ENCODE data around the gene OXTR. TPM values are rescaled to one million over a fixed set of nuclear protein-coding genes. Genes with fewer than 3 reads are reported as not detected.

OXTR gene
- total RNA-seq, 1 donor = 2.5 TPM

GRCh38 chr3:8810561-8810960 lies 41.1 kb upstream of the OXTR start:
- no peak overlapping the region for H3K27ac ChIP-seq (ENCODE audit: low read depth, low read length)
- H3K4me2 ChIP-seq (ENCODE audit: insufficient read depth, low read length) = no peak overlapping the region
- no peaks in the 10 kb centered on the region for H3K36me3 ChIP-seq (ENCODE audit: insufficient read depth, low read length)
- peaks cover 1% of the 10 kb centered on the region for H3K9me3 ChIP-seq (ENCODE audit: low read depth, low read length)
- no peak for TF ChIP-seq CTCF (IDR thresholded peaks at IDR 0.05; ENCODE audit: extremely low read depth, low read depth, low read length)
- H4K20me1 ChIP-seq (ENCODE audit: insufficient read depth, low read length) = no peaks in the 10 kb centered on the region
- H3K4me3 ChIP-seq (ENCODE audit: insufficient read depth, low read length) = no peak overlapping the region
- H3K27me3 ChIP-seq (ENCODE audit: insufficient read depth, low read length) = no peaks in the 10 kb centered on the region
- no peak overlapping the region for H2AFZ ChIP-seq (ENCODE audit: low read length)
- no peak for DNase-seq (ENCODE audit: insufficient read length, low spot score, missing footprints)
- H3K79me2 ChIP-seq (ENCODE audit: insufficient read depth, low read length) = no peaks in the 10 kb centered on the region
- no peaks in the 10 kb centered on the region for H3K4me1 ChIP-seq (ENCODE audit: insufficient read depth, low read length)

- no peaks in the 10 kb centered on the region for H3K79me2 ChIP-seq (ENCODE audit: insufficient read depth, low read length)
- no peaks in the 10 kb centered on the region for H3K9me3 ChIP-seq (ENCODE audit: low read depth, low read length)
- H3K4me2 ChIP-seq (ENCODE audit: insufficient read depth, low read length) = no peak overlapping the region
- TF ChIP-seq CTCF (IDR thresholded peaks at IDR 0.05; ENCODE audit: extremely low read depth, low read depth, low read length) = no peak
- H3K4me3 ChIP-seq (ENCODE audit: insufficient read depth, low read length) = no peak overlapping the region
- DNase-seq (ENCODE audit: insufficient read length, low spot score, missing footprints) = no peak
- H4K20me1 ChIP-seq (ENCODE audit: insufficient read depth, low read length) = no peaks in the 10 kb centered on the region
- H3K4me1 ChIP-seq (ENCODE audit: insufficient read depth, low read length) = no peaks in the 10 kb centered on the region
- H3K27ac ChIP-seq (ENCODE audit: low read depth, low read length) = no peak overlapping the region
- H3K36me3 ChIP-seq (ENCODE audit: insufficient read depth, low read length) = no peaks in the 10 kb centered on the region
- no peak overlapping the region for H2AFZ ChIP-seq (ENCODE audit: low read length)
- H3K27me3 ChIP-seq (ENCODE audit: insufficient read depth, low read length) = no peaks in the 10 kb centered on the region
These were observed 36.4 kb upstream of the OXTR start for GRCh38 chr3:8805774-8806173.

- H2AFZ ChIP-seq (ENCODE audit: low read length) = no peak overlapping the region
- no peaks in the 10 kb centered on the region for H4K20me1 ChIP-seq (ENCODE audit: insufficient read depth, low read length)
- H3K9me3 ChIP-seq (ENCODE audit: low read depth, low read length) = peaks cover 2% of the 10 kb centered on the region
- no peaks in the 10 kb centered on the region for H3K4me1 ChIP-seq (ENCODE audit: insufficient read depth, low read length)
- no peak overlapping the region for H3K4me3 ChIP-seq (ENCODE audit: insufficient read depth, low read length)
- no peaks in the 10 kb centered on the region for H3K27me3 ChIP-seq (ENCODE audit: insufficient read depth, low read length)
- TF ChIP-seq CTCF (IDR thresholded peaks at IDR 0.05; ENCODE audit: extremely low read depth, low read depth, low read length) = no peak
- DNase-seq (ENCODE audit: insufficient read length, low spot score, missing footprints) = no peak
- no peak overlapping the region for H3K4me2 ChIP-seq (ENCODE audit: insufficient read depth, low read length)
- no peak overlapping the region for H3K27ac ChIP-seq (ENCODE audit: low read depth, low read length)
- H3K79me2 ChIP-seq (ENCODE audit: insufficient read depth, low read length) = no peaks in the 10 kb centered on the region
- no peaks in the 10 kb centered on the region for H3K36me3 ChIP-seq (ENCODE audit: insufficient read depth, low read length)
These were observed 32.8 kb upstream of the OXTR start for GRCh38 chr3:8802256-8802655.

GRCh38 chr3:8800016-8800415 lies 30.6 kb upstream of the OXTR start:
- H3K27ac ChIP-seq (ENCODE audit: low read depth, low read length) = no peak overlapping the region
- no peaks in the 10 kb centered on the region for H4K20me1 ChIP-seq (ENCODE audit: insufficient read depth, low read length)
- H3K27me3 ChIP-seq (ENCODE audit: insufficient read depth, low read length) = no peaks in the 10 kb centered on the region
- H3K79me2 ChIP-seq (ENCODE audit: insufficient read depth, low read length) = no peaks in the 10 kb centered on the region
- TF ChIP-seq CTCF (IDR thresholded peaks at IDR 0.05; ENCODE audit: extremely low read depth, low read depth, low read length) = no peak
- no peak overlapping the region for H3K4me3 ChIP-seq (ENCODE audit: insufficient read depth, low read length)
- no peak overlapping the region for H2AFZ ChIP-seq (ENCODE audit: low read length)
- H3K4me1 ChIP-seq (ENCODE audit: insufficient read depth, low read length) = no peaks in the 10 kb centered on the region
- no peak for DNase-seq (ENCODE audit: insufficient read length, low spot score, missing footprints)
- no peaks in the 10 kb centered on the region for H3K36me3 ChIP-seq (ENCODE audit: insufficient read depth, low read length)
- no peak overlapping the region for H3K4me2 ChIP-seq (ENCODE audit: insufficient read depth, low read length)
- H3K9me3 ChIP-seq (ENCODE audit: low read depth, low read length) = peaks cover 2% of the 10 kb centered on the region

All from osteoblast (primary cell).